ENCODE measurements around the gene LAMC1. TPM values are rescaled to one million over a fixed set of nuclear protein-coding genes. Genes with fewer than 3 reads are reported as not detected.

LAMC1 gene
- total and polyA plus RNA-seq, 10 of the 15 experiments (the other 5 are each of a cell fraction or from before 2014, with no cell fraction given) = 4.6 to 51.4 (median 25.6) TPM

- in situ Hi-C loops (cut with MboI) = no loop called here
Measured at GRCh38 chr1:183103147-183103546, 79.9 kb downstream of the LAMC1 start.

GRCh38 chr1:183103577-183103976, 80.4 kb downstream of the LAMC1 start:
- peaks cover 8% of the 10 kb centered on the region; the same call in 1 of the 2 replicates for H3K4me1 ChIP-seq (ENCODE audit: control insufficient read depth, insufficient read depth, low read length)
- no peaks in the 10 kb centered on the region for H4K20me1 ChIP-seq (ENCODE audit: control insufficient read depth, insufficient read depth)
- POLR2A ChIA-PET = interaction anchor here (1.1 kb wide), 1 partner anchor 11 kb away, joined by 4 read pairs; no protein-coding TSS in a partner anchor
- intact Hi-C loops (cut with micrococcal nuclease; ENCODE audit: unreplicated experiment) = no loop called here
- WGBS (ENCODE audit: insufficient coverage, insufficient replicate concordance, low lambda C conversion rate, missing lambda C conversion rate) = 51% methylated on average over 4 of the region's 4 CpGs
- RAD21 ChIA-PET (ENCODE audit: unreplicated experiment) = interaction anchor here (1.4 kb wide), 2 partner anchors 75 to 77 kb away, joined by 4 to 5 read pairs; no protein-coding TSS in a partner anchor
- no peak for ATAC-seq
- no peaks in the 10 kb centered on the region for H3K27me3 ChIP-seq (replicated peaks in 1 of 2; ENCODE audit: control insufficient read depth in 2 of 2, insufficient read depth in 2 of 2, low read length in 1 of 2)
- no TSS peak for BruUV-seq (replicated peaks)
- no peak overlapping the region for H2AFZ ChIP-seq (ENCODE audit: control insufficient read depth, low read depth, low read length)
- in situ Hi-C loops (cut with MboI) = no loop called here
- CTCF ChIA-PET = interaction anchor here (0.9 to 2.4 kb wide), 3 partner anchors 32 to 141 kb away, joined by 3 to 7 read pairs (median 5); no protein-coding TSS in a partner anchor
- no peak overlapping the region for H3K4me2 ChIP-seq (ENCODE audit: control insufficient read depth, insufficient read depth)
- no peak for FAIRE-seq
- no peaks in the 10 kb centered on the region for H3K79me2 ChIP-seq (ENCODE audit: control insufficient read depth, insufficient read depth, low read length)
- H3K9me3 ChIP-seq (replicated peaks; ENCODE audit: control insufficient read depth, insufficient read depth, low read length) = no peaks in the 10 kb centered on the region
- no peak overlapping the region for H3K9ac ChIP-seq (ENCODE audit: control insufficient read depth, insufficient read depth, low read length)
- no peak overlapping the region for H3K27ac ChIP-seq (ENCODE audit: control insufficient read depth, insufficient read depth)
- H3K4me3 ChIP-seq = no peak overlapping the region
- peaks cover 5 to 6% of the 10 kb centered on the region in 2 experiments; a peak in 3 of 4 replicates for H3K36me3 ChIP-seq (ENCODE audit: control insufficient read depth in 2 of 2, insufficient read depth in 2 of 2, low read length in 1 of 2)
- no peak for DNase-seq (ENCODE audit: low read depth, low spot score)
- SMC1A ChIA-PET (ENCODE audit: uncharacterized antibody, unreplicated experiment) = interaction anchor here (0.8 to 1.9 kb wide), 3 partner anchors 15 to 79 kb away, joined by 4 to 6 read pairs (median 5); no protein-coding TSS in a partner anchor
- TF ChIP-seq NBN (IDR thresholded peaks at IDR 0.05) (no peak), MAX (IDR thresholded peaks at IDR 0.05; ENCODE audit: low read depth, low read length) (no peak), CBX3 (IDR thresholded peaks at IDR 0.05; ENCODE audit: borderline replicate concordance, low read depth) (no peak), E2F4 (IDR thresholded peaks at IDR 0.05; ENCODE audit: low read depth, low read length) (no peak), ATF2 (IDR thresholded peaks at IDR 0.05; ENCODE audit: low read length) (no peak), NFXL1 (IDR thresholded peaks at IDR 0.05; ENCODE audit: borderline replicate concordance) (no peak), ZZZ3 (IDR thresholded peaks at IDR 0.05; ENCODE audit: control insufficient read depth, insufficient read length, low read depth) (no peak), ZNF274 (IDR thresholded peaks at IDR 0.05; ENCODE audit: insufficient read depth, insufficient read length) (no peak), ZNF24 (IDR thresholded peaks at IDR 0.05) (no peak), E4F1 (IDR thresholded peaks at IDR 0.05; ENCODE audit: borderline replicate concordance, partially characterized antibody) (no peak)

More at GRCh38 chr1:183103147-183103546, 79.9 kb downstream of the LAMC1 start:
- no TSS peak for BruUV-seq (replicated peaks)
- ChIA-PET CTCF (interaction anchor here (0.9 to 2.4 kb wide), 4 partner anchors 32 to 141 kb away, joined by 3 to 7 read pairs (median 4); no protein-coding TSS in a partner anchor), POLR2A (interaction anchor here (1.1 kb wide), 1 partner anchor 11 kb away, joined by 4 read pairs; no protein-coding TSS in a partner anchor), SMC1A (ENCODE audit: uncharacterized antibody, unreplicated experiment) (interaction anchor here (0.8 to 2.0 kb wide), 7 partner anchors 14 to 141 kb away, joined by 3 to 19 read pairs (median 5); no protein-coding TSS in a partner anchor), RAD21 (ENCODE audit: unreplicated experiment) (interaction anchor here (1.4 to 2.0 kb wide), 3 partner anchors 75 to 140 kb away, joined by 4 to 5 read pairs (median 5); no protein-coding TSS in a partner anchor)
- 92% methylated on average over 11 of the region's 11 CpGs for WGBS (ENCODE audit: insufficient coverage, insufficient replicate concordance, low lambda C conversion rate, missing lambda C conversion rate)
- FAIRE-seq = no peak
- no peak for ATAC-seq
- no peak overlapping the region for H3K9ac ChIP-seq (ENCODE audit: control insufficient read depth, insufficient read depth, low read length)
- H3K4me1 ChIP-seq (ENCODE audit: control insufficient read depth, insufficient read depth, low read length) = peaks cover 8% of the 10 kb centered on the region; the same call in 1 of the 2 replicates
- H2AFZ ChIP-seq (ENCODE audit: control insufficient read depth, low read depth, low read length) = no peak overlapping the region
- no peak overlapping the region for H3K27ac ChIP-seq (ENCODE audit: control insufficient read depth, insufficient read depth)
- no peak for DNase-seq (ENCODE audit: low read depth, low spot score)
- no peak overlapping the region for H3K4me3 ChIP-seq
- intact Hi-C loops (cut with micrococcal nuclease; ENCODE audit: unreplicated experiment) = no loop called here
- no peaks in the 10 kb centered on the region for H3K79me2 ChIP-seq (ENCODE audit: control insufficient read depth, insufficient read depth, low read length)
- no peaks in the 10 kb centered on the region for H4K20me1 ChIP-seq (ENCODE audit: control insufficient read depth, insufficient read depth)
- H3K27me3 ChIP-seq (replicated peaks in 1 of 2; ENCODE audit: control insufficient read depth in 2 of 2, insufficient read depth in 2 of 2, low read length in 1 of 2) = no peaks in the 10 kb centered on the region
- H3K36me3 ChIP-seq (ENCODE audit: control insufficient read depth in 2 of 2, insufficient read depth in 2 of 2, low read length in 1 of 2) = peaks cover 5 to 6% of the 10 kb centered on the region in 2 experiments; a peak in 3 of 4 replicates
- H3K4me2 ChIP-seq (ENCODE audit: control insufficient read depth, insufficient read depth) = no peak overlapping the region
- TF ChIP-seq HDGF (IDR thresholded peaks at IDR 0.05) (no peak), NBN (IDR thresholded peaks at IDR 0.05) (no peak), SREBF1 (IDR thresholded peaks at IDR 0.05; ENCODE audit: low read length) (no peak)
- H3K9me3 ChIP-seq (replicated peaks; ENCODE audit: control insufficient read depth, insufficient read depth, low read length) = no peaks in the 10 kb centered on the region
